ENCODE measurements around the gene SOS2.

DNA sequence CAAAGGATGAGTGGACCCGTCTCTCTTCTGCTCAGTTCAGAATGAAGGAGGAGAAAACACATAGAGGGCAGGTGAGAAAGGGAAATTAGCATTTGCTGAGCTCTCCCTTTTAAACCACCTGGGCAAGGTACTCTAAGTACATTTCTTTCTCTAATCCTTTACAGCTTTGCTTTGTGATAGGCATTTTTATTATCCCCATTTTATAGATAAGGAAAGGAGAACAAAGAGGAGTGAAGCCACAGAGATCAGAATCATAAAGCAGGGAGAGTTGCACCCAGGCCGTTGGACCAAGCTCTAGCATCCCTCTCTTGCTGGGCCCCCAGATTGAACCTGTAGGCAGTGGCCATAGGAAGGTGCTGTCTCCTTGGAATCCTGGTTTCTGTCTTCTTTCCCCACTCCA is 162.1 kb downstream of the SOS2 start:
- TF ChIP-seq, protein P1, sequence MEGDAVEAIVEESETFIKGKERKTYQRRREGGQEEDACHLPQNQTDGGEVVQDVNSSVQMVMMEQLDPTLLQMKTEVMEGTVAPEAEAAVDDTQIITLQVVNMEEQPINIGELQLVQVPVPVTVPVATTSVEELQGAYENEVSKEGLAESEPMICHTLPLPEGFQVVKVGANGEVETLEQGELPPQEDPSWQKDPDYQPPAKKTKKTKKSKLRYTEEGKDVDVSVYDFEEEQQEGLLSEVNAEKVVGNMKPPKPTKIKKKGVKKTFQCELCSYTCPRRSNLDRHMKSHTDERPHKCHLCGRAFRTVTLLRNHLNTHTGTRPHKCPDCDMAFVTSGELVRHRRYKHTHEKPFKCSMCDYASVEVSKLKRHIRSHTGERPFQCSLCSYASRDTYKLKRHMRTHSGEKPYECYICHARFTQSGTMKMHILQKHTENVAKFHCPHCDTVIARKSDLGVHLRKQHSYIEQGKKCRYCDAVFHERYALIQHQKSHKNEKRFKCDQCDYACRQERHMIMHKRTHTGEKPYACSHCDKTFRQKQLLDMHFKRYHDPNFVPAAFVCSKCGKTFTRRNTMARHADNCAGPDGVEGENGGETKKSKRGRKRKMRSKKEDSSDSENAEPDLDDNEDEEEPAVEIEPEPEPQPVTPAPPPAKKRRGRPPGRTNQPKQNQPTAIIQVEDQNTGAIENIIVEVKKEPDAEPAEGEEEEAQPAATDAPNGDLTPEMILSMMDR (IDR thresholded peaks at IDR 0.05), result no peak
- TF ChIP-seq POLR2A (IDR thresholded peaks at IDR 0.05), result no peak

Data from lower leg skin (tissue), 3 donors.